ENCODE data around the gene RCCD1.
A peak's percentile ranks its signal among the peaks of the same experiment; 100 is the strongest.
"Not testable (repeated sequence)": the region's sequence is repeated elsewhere in the genome, so short reads cannot be mapped to it uniquely, and the experiment has no call there.

Gene RCCD1

DNA sequence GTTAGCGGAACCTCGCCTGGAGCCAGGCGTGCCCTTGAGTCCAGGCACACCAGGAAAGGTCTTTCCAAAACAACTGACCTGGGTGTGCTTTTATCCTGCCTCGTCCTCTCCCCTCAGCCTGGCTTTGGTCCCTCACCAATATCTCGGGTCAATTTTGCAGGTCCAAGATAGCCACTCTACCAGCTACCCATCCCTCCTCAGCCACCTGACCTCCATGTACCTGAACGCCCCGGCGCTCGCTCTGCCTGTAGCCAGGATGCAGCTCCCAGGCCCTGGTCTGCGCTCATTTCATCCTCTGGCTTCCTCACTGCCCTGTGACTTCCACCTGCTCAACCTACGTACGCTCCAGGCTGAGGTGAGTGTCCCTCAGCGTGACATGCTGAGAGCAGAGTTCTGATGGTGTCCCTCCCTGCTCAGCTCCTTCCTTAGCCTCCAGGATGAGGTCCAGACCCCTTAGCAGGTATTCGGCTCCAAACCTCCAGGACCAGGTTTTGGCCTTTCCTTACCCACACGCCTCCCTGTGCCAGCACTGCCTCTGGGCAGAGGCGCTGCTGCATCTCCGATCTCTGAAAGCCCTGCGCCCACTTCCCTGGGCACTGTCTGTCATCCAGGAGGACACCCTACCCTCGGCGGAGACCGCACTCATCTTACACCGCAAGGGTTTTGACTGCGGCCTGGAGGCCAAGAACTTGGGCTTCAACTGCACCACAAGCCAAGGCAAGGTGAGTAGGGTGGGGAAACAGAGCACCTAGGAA lies 36.5 kb upstream of the RCCD1 start:
- DNase-seq (ENCODE audit: low spot score), result no peak

DNA sequence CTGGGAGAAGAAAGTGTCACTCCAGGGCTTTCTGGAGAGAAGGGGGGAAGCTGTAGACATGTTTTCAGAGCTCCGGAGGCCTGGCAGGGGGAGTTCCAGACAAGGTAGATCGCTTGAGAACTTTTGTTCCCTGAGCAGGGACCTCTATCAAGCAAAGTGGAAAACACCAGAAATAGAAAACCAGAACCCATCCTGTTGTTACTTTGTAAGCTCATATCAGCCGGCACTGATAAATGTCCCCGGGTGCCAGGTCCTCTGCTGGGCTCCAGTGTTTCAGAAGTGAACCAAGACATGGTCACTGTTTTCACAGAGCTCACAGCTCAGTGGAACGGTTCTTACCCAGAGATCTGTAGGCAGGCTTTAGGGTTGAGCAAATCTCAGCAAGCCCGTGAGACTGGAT lies 35.8 kb upstream of the RCCD1 start:
- no peak for DNase-seq (ENCODE audit: low spot score)

DNA sequence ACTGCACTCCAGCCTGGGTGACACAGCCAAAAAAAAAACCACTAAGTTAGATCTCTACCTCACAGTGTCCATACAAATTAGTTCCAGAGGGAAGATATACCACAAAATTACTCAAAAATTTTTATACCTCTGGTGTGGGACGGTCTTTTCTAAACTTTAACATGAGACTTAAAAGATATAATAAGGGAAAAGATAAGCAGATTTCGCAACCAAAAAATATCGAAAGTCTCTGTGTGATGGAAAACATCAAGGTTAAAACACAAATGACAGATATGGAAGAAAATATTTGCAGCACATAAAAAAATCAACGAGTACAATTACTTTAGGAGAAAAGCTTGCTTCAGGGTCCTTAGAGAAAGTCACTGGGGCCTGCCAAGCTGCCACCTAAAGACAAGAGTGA lies 32.8 kb upstream of the RCCD1 start:
- DNase-seq (ENCODE audit: low spot score), result no peak

DNA sequence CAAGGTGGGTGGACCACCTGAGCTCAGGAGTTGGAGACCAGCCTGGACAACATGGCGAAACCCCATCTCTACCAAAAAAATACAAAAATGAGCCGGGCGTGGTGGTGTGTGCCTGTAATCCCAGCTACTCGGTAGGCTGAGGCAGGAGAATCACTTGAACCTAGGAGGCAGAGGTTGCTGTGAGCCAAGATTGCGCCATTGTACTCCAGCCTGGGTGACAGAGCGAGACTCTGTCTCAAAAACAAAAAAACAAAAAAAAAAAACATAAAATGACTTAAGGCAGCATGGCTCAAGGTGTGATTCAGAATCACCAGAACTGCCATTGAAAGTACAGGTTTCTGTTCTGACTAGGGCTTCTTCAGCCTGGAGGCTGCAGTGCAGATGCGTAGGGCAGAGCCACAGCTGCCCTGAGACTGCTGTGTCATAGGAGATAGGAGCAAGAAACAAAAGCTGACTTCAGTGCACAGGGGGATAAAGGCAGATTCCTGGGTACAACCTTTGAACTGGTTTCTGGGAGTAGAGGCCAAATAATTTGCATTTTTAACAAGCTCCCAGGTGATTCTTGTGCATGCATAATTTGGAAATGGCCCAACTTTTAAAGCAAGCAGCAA lies 31.9 kb upstream of the RCCD1 start:
- DNase-seq (ENCODE audit: low spot score), result not testable (repeated sequence)

DNA sequence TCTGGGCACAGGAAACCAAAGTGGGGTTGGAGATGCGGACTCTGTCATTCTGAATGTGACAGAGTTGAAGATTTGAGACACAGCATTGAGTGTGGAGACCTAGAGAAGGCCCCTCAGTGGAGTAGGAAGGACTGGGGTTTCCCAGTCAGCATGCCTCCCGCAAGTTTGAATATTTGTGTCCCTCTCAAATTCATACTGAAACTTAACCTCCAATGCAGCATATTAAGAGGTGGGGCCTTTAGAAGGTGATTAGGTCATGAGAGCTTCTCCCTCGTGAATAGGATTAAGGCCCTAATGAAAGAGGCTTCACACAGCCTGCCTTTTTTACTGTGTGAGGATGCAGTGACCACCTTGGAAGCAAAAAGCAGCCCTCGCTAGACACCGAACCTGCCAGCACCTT lies 30.3 kb upstream of the RCCD1 start:
- DNase-seq (ENCODE audit: low spot score), result no peak

DNA sequence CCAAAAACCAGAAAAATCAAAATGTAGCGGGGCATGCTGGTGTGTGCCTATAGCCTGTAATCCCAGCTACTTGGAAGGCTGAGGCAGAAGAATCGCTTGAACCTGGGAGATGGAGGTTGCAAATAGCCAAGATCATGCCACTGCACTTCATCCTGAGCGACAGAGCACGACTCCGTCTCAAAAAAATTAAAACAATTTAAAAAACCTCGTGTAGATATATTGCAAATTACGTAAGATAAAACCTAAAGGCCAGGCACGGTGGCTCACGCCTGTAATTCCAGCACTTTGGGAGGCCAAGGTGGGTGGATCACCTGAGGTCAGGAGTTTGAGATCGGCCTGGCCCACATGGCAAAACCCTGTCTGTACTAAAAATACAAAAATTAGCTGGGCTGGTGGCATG lies 27.9 kb upstream of the RCCD1 start:
- not testable (repeated sequence) for DNase-seq (ENCODE audit: low spot score)

DNA sequence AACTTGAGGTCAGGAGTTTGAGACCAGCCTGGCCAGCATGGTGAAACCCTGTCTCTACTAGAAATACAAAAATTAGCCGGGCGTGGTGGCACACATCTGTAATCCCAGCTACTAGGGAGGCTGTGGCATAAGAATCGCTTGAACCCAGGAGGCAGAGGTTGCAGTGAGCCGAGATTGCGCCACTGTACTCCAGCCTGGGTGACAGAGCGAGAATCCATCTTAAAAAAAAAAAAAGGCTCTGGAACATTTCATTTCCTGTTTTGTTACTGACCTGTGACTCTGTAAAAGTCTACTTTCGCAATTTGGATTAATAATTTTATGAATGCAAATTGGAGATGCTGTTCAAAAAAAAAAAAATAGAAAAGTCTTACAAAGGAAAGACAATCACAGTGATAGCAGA lies 26.6 kb upstream of the RCCD1 start:
- not testable (repeated sequence) for DNase-seq (ENCODE audit: low spot score)

DNA sequence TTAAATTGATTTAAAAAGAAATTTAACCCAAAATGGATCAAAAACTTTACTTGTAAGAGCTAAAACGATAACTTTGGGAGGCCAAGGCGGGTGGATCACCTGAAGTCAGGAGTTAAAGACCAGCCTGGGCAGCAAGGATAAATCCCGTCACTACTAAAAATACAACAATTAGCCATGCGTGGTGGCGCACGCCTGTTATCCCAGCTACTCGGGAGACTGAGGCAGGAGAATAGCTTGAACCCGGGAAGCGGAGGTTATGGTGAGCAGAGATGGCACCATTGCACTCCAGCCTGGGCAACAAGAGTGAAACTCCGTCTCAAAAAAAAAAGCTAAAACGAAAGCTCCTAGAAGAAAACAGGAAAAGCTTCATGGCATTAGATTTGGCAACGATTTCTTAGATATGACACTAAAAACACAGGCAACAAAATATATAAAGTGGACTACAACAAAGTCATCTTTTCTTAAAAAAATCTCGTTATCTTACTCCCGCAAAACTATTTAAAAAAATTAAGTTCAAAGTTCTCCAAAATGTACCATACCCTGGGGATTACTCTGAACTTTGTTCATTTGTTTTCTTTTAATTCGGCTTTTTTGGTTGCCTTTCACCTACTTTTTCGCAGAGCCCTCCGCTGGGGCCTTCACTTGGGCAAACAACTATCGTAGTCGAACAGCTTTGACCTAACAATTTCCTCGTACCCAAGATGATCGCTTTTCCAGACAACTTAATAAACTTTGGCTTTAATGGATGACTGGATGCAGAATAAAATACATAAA lies 25.3 kb upstream of the RCCD1 start:
- DNase-seq (ENCODE audit: low spot score), result no peak

DNA sequence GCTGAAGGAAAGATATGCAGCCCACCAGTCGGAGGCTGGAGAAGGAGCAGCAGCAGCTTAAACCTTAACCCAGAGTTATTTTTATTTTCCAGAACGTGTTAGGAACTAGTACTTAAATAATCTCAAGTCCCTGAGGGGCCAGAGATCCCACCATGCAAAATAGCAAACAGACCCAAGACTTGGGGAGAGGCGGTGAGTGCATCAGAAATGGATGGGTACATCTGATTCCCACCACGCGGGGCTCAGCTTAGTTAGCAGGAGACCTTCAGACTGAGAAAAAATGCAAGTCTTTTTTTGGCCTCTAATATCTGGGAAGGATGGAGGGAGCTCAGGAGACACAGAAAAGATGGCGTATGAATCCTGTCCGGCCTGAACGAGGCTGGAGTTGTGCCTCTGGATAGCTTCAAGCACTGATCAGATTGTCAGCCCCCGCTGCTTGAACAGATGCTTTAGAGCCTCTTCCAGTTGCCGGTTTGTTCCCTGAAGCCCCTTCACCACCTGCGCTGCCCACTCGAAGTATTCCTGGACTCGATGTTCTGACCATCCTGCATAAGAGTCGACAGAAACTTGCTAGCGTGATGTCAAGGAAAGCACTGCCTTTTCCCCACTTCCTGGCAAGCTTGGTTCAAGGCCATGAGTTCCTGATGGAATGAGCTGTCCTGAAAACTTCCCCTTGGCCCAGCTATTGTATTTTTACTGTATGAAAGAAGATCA lies 23.7 kb upstream of the RCCD1 start:
- no peak for DNase-seq (ENCODE audit: low spot score)

DNA sequence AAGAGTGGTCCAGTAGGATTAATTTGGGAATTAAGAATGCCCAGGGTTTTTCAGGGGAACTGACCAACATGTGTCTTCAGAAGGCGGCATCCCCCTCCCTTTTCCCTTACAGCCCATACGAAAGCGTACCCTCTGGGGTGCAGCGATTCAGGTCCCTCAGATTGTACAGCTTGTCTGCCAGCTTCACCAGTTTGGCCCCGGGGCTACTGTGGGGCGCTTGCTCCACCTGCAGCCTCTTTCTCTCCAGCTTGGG lies 23.2 kb upstream of the RCCD1 start:
- no peak for DNase-seq (ENCODE audit: low spot score)

DNA sequence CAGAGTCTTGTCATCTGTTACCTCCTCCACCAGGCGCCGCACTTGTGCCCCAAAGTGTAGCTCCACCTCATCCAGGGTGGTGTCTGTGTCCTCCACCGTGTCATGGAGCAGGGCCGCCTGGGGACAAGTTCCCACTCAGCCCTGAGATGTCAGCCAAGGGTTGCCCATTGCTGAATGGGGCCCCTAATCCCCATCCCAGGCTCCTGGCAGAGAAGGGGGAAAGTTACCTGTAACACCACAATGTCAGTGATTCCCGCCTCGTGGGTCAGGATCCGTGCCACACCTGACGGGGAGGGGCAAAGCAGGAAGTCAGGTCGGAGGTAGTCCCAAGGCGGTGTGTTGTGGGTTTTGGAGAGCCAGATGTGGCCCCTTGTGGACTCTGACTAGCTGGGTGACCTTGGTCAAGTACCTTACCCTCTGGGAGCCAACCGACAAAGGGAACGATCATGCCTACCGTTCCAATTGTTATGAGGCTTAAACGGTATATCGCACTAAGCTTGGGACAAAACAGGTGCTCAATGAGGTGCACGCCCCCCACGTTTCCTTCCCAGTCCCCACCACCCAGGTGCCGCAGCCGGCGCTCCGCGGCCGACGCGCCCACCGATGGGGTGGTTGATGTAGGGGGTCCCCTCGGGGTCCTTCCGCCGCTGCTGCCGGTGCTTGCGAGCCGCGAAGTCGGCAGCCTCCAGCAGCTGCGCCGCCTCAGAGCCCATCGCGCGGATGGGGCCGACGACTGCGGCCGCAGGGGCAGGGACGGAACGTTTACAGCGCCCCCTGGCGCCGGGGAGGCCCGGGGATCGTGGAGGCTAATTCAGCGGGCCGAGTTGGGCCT lies 22.6 kb upstream of the RCCD1 start, which contains the start of gene HDDC3:
Gene HDDC3, minus strand, starts transcription at position 722 of the 832 bp plus-strand sequence. Its CDS starts 9 bp downstream, at position 713.
- peak; percentile 97 for DNase-seq (ENCODE audit: low spot score)

DNA sequence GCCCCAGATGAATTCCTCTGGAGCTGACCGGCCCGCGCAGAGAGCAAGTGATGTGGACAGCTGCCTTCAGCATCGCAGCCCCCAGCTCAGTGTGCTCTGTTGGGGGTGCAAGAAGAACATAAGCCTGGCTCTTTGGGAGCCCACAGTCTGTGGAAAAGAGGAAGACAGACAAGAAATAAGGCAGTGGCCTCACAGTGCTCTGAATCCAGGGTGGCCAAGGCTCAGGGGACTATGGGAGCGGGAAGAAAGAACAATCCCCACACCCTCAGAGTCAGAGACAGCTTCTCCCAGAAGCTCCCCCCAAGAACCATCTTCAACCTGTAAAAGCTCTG lies 22.1 kb upstream of the RCCD1 start:
- DNase-seq (ENCODE audit: low spot score), result no peak

DNA sequence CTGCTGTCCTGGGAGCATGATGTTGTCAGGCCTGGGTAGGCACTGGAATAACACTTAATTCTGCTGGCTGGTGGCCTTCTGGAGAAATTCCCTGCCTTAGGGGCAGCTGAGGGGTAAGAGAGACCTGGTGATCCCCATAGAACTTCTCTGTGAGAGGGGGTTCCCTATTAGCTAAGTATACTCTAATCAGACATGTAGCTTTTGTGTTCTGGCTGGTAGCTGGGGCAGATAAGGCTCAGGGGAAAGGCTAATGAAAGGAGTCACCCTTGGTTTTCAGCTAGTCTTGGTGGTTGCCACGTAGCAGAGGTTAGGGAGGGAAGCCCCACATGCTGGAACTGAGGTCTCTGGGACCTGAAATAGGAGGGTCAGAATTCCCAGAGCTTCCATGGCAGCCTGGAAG lies 21.4 kb upstream of the RCCD1 start:
- DNase-seq (ENCODE audit: low spot score), result no peak

DNA sequence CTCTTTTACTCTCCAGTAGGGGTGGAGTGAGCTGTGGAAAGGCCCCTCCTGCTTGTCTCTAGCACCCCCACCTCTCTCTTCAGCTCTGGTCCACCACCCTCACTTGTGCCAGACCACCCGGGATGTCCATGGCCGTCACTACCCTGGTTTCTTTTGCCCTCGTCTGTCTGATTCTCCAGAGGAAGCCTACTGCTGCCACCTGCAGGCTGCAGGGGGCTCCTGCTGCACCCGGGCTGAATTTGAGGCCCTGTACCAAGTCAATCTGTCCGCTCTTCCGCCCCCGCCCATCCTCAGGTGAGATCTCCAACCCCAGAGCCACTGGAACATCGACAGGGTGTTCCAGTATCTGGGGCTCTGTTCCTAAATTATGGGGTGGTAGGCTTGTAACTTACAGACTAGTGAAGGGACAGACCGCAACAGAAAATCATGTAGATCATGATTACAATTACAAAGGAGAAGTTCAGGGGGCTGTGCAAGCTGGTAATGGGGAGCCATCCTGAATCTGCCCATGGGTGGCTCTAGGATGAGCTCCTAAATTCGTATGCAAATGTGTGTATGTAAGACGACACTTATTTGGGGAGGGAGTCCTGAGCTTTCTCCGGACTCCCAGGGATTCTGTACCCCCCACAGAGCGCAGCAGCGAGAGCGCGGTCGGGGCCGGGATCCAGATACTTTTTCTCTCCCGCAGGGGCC lies 20.3 kb upstream of the RCCD1 start:
- DNase-seq (ENCODE audit: low spot score), result peak; percentile 90

DNA sequence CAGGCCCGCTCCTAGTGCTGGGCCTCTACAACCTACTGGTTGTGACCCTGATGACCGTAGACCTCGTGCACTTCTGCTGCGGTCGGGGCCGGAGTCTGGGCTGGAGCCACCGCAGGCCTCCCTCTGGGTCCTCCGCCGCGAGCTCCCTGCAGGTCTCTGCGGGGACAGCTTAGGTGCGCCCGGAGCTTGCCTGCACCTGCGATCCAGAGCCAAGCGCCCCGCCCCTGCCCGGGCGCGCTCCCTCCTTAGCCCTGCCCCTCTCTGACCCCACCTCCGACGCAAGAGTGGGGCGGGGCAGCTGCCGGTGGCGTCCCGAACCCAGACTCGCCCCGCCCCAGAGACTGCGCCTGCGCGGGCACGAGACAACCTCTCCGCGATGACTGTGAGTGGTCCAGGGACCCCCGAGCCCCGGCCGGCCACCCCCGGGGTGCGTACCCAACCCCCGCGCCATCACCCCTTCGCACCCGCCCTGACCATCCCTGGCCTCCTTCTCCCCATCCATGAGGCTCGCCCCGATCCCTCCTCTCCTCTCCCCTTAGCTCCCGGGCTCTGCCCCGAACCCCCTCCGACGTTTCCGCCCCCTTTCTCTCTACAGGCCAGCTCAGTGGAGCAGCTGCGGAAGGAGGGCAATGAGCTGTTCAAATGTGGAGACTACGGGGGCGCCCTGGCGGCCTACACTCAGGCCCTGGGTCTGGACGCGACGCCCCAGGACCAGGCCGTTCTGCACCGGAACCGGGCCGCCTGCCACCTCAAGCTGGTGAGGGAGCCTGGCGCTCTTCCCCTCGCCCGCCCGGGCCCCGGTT lies 19.5 kb upstream of the RCCD1 start, which contains the start of gene UNC45A:
Gene UNC45A, plus strand, starts transcription at position 337 of the 803 bp plus-strand sequence. Its CDS starts 40 bp downstream, at position 377.
- DNase-seq (ENCODE audit: low spot score), result peak; percentile 99

DNA sequence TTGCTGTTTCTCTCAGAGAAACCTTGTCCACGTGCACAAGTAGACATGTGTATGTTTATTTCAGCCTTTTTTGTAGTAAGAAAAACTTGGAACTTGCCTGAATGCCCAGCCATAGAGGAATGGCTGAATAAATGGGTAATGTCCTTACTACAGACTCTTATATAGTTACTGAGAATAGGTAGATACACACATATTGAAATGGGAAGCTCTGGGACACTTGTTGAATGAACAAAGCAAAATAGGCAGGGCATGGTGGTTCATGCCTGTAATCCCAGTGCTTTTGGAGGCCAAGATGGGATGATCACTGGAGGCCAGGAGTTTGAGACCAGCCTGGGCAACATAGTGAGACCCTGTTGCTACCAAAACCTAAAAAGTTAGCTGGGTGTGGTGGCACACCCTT lies 17.9 kb upstream of the RCCD1 start:
- DNase-seq (ENCODE audit: low spot score), result no peak

DNA sequence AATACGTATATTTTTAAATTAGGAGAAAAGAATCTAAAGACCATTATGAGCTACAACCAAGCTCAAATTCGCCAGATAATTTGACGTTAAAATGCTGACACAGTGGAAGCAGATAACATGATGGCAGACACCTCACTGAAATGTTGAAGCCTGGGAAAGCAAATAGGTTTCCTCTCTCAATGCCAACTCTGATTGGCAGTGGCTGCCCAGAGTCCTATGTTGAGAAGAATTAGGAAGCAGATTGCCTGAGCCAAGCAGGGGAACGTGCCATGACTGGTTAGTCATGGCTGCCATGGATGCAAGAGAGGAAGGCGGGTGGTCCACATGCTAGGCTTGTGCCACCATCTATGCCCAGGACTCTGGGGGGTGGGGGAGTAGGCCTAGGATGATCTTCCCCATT lies 16.4 kb upstream of the RCCD1 start:
- DNase-seq (ENCODE audit: low spot score), result no peak

DNA sequence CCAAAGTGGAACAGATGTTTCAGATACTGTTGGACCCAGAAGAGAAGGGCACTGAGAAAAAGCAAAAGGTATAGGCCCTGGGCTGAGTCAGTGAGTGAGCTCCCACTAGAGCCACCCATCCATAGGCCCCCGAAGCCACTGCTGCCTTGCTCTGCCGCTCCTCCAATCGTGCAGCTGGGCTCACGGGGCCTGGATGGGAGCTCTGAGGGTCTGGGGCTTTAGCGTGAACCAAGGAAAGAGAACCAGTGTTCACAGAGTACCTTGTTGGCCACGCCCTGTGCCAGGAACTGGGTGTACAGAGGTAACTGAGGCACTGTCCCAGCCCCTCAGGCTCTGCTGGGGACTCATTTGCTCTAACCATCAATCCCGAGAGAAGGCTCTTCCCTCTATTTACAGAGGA lies 14.9 kb upstream of the RCCD1 start:
- DNase-seq (ENCODE audit: low spot score), result no peak

DNA sequence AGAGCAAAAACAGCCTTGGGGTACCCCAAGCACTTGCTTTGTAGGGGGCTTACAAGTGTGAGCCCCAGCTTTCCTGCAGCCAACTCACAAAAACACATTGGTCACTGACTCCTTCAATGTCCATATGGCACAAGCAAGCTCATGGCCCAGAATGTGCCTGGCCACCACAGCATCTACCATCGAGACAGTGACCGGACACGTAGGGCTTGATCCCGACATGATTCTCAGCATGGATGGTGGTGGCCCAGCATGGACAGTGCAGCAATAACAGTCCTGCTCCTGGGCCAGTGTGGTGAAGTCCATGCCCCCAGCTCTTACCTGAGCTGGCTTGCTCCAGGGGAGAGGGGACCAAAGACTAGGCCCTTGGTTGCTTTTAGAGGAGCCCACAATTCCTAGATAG lies 13.6 kb upstream of the RCCD1 start:
- DNase-seq (ENCODE audit: low spot score), result no peak

DNA sequence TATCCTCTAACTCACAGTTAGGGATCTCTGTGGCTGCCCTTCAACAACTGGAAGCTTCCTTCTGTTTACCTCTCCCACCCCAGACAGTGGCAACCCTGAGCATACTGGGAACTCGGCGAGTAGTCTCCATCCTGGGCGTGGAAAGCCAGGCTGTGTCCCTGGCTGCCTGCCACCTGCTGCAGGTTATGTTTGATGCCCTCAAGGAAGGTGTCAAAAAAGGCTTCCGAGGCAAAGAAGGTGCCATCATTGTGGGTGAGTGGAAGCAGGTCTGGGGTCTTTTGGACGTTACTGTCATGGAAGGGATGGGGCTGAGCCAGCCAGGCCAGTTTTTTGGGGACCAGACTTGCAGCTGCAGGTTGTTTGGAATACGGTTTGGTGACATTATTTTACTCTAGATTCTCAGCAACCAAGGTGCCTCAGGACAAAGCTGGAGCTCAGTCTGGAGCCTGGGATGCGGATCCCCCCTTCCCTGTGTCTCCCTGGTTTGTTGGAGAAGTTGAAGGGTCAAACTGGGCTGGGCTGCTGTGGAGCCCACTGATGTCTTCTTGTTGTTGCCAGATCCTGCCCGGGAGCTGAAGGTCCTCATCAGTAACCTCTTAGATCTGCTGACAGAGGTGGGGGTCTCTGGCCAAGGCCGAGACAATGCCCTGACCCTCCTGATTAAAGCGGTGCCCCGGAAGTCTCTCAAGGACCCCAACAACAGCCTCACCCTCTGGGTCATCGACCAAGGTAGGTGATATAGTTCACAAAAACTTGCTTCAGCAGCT lies 12.1 kb upstream of the RCCD1 start:
- DNase-seq (ENCODE audit: low spot score), result no peak
